ENCODE measurements around the gene RNF223. TPM values are rescaled to one million over a fixed set of nuclear protein-coding genes. Genes with fewer than 3 reads are reported as not detected.
"Not testable (repeated sequence)": the region's sequence is repeated elsewhere in the genome, so short reads cannot be mapped to it uniquely, and the experiment has no call there.

The RNF223 gene
- polyA plus RNA-seq, 4 donors, result 0.15 to 0.45 (median 0.18) TPM; not detected in 1

GRCh38 chr1:1081311-1082238, 7.5 kb upstream of the RNF223 start:
- WGBS, 3 donors, result 90% methylated on average over 43 to 52 of the region's 52 CpGs
- no peak for FAIRE-seq
- DNase-seq, result no peak

GRCh38 chr1:1080951-1081310, 6.8 kb upstream of the RNF223 start:
- peaks cover 0 to 35% (median 3%) of the 10 kb centered on the region in 3 donors for H3K36me3 ChIP-seq (ENCODE audit: control insufficient read depth in 3 of 3, insufficient read depth in 2 of 3, low read depth in 1 of 3, low read length in 3 of 3)
- 25 to 50% (median 45%) methylated on average over 9 of the region's 9 CpGs for WGBS, 3 donors
- DNase-seq, result no peak

More at GRCh38 chr1:1081311-1082238, 7.5 kb upstream of the RNF223 start:
- Histone ChIP-seq H3K36me3 (ENCODE audit: control insufficient read depth in 3 of 3, insufficient read depth in 2 of 3, low read depth in 1 of 3, low read length in 3 of 3) (peaks cover 0 to 39% (median 3%) of the 10 kb centered on the region in 3 donors), H3K27ac (ENCODE audit: low read depth in 1 of 3, low read length in 2 of 3) (no peak overlapping the region), H3K4me3 (ENCODE audit: low read depth in 1 of 3, low read length in 3 of 3) (no peak overlapping the region), H3K27me3 (ENCODE audit: control insufficient read depth in 3 of 3, insufficient read depth in 3 of 3, low read length in 3 of 3) (peaks cover 0 to 11% (median 0%) of the 10 kb centered on the region in 3 donors), H3K9me3 (ENCODE audit: control insufficient read depth in 2 of 2, insufficient read depth in 1 of 2, low read depth in 1 of 2, low read length in 1 of 2) (no peaks in the 10 kb centered on the region), H3K4me1 (ENCODE audit: control insufficient read depth in 3 of 3, insufficient read depth in 2 of 3, low read depth in 1 of 3, low read length in 2 of 3) (peaks cover 0 to 13% (median 3%) of the 10 kb centered on the region in 3 donors)

GRCh38 chr1:1080122-1080757, 6.1 kb upstream of the RNF223 start:
- 3 to 9% (median 8%) methylated on average over 17 to 19 of the region's 23 CpGs for WGBS, 3 donors
- Histone ChIP-seq H3K27ac (ENCODE audit: low read depth in 1 of 3, low read length in 2 of 3) (no peak overlapping the region), H3K36me3 (ENCODE audit: control insufficient read depth in 3 of 3, insufficient read depth in 2 of 3, low read depth in 1 of 3, low read length in 3 of 3) (peaks cover 0 to 31% (median 3%) of the 10 kb centered on the region in 3 donors), H3K4me1 (ENCODE audit: control insufficient read depth in 3 of 3, insufficient read depth in 2 of 3, low read depth in 1 of 3, low read length in 2 of 3) (peaks cover 0 to 13% (median 3%) of the 10 kb centered on the region in 3 donors), H3K9me3 (ENCODE audit: control insufficient read depth in 2 of 2, insufficient read depth in 1 of 2, low read depth in 1 of 2, low read length in 1 of 2) (no peaks in the 10 kb centered on the region), H3K4me3 (ENCODE audit: low read depth in 1 of 3, low read length in 3 of 3) (peak overlapping the region in 2 of 3 donors; percentile 14 to 25), H3K27me3 (ENCODE audit: control insufficient read depth in 3 of 3, insufficient read depth in 3 of 3, low read length in 3 of 3) (peaks cover 0 to 13% (median 0%) of the 10 kb centered on the region in 3 donors)
- FAIRE-seq (no peak), DNase-seq (peak; percentile 29 to 67)

More at GRCh38 chr1:1080951-1081310, 6.8 kb upstream of the RNF223 start:
- peaks cover 0 to 13% (median 3%) of the 10 kb centered on the region in 3 donors for H3K4me1 ChIP-seq (ENCODE audit: control insufficient read depth in 3 of 3, insufficient read depth in 2 of 3, low read depth in 1 of 3, low read length in 2 of 3)
- peaks cover 0 to 11% (median 0%) of the 10 kb centered on the region in 3 donors for H3K27me3 ChIP-seq (ENCODE audit: control insufficient read depth in 3 of 3, insufficient read depth in 3 of 3, low read length in 3 of 3)
- H3K4me3 ChIP-seq (ENCODE audit: low read depth in 1 of 3, low read length in 3 of 3), result no peak overlapping the region
- no peak overlapping the region for H3K27ac ChIP-seq (ENCODE audit: low read depth in 1 of 3, low read length in 2 of 3)
- H3K9me3 ChIP-seq (ENCODE audit: control insufficient read depth in 2 of 2, insufficient read depth in 1 of 2, low read depth in 1 of 2, low read length in 1 of 2), result no peaks in the 10 kb centered on the region
- FAIRE-seq, result no peak

GRCh38 chr1:1079408-1080121, 5.5 kb upstream of the RNF223 start:
- Histone ChIP-seq H3K36me3 (ENCODE audit: control insufficient read depth in 3 of 3, insufficient read depth in 2 of 3, low read depth in 1 of 3, low read length in 3 of 3) (peaks cover 0 to 28% (median 3%) of the 10 kb centered on the region in 3 donors), H3K4me1 (ENCODE audit: control insufficient read depth in 3 of 3, insufficient read depth in 2 of 3, low read depth in 1 of 3, low read length in 2 of 3) (peaks cover 0 to 13% (median 3%) of the 10 kb centered on the region in 3 donors), H3K27ac (ENCODE audit: low read depth in 1 of 3, low read length in 2 of 3) (peak overlapping the region in 1 of 3 donors; percentile 39), H3K4me3 (ENCODE audit: low read depth in 1 of 3, low read length in 3 of 3) (peak overlapping the region in 2 of 3 donors; percentile 14 to 25), H3K27me3 (ENCODE audit: control insufficient read depth in 3 of 3, insufficient read depth in 3 of 3, low read length in 3 of 3) (peaks cover 0 to 15% (median 0%) of the 10 kb centered on the region in 3 donors), H3K9me3 (ENCODE audit: control insufficient read depth in 2 of 2, insufficient read depth in 1 of 2, low read depth in 1 of 2, low read length in 1 of 2) (no peaks in the 10 kb centered on the region)
- WGBS, 3 donors, result 1 to 2% (median 2%) methylated on average over 35 to 38 of the region's 38 CpGs
- DNase-seq (peak; percentile 53 to 90), FAIRE-seq (no peak)

GRCh38 chr1:1077396-1077795, 3.3 kb upstream of the RNF223 start:
- H3K36me3 ChIP-seq (ENCODE audit: control insufficient read depth in 3 of 3, insufficient read depth in 2 of 3, low read depth in 1 of 3, low read length in 3 of 3); H3K27ac ChIP-seq (ENCODE audit: low read depth in 1 of 3, low read length in 2 of 3); DNase-seq; FAIRE-seq; H3K9me3 ChIP-seq (ENCODE audit: control insufficient read depth in 2 of 2, insufficient read depth in 1 of 2, low read depth in 1 of 2, low read length in 1 of 2); H3K4me3 ChIP-seq (ENCODE audit: low read depth in 1 of 3, low read length in 3 of 3): not testable (repeated sequence)
- H3K4me1 ChIP-seq (ENCODE audit: control insufficient read depth in 3 of 3, insufficient read depth in 2 of 3, low read depth in 1 of 3, low read length in 2 of 3), result peaks cover 0 to 28% (median 3%) of the 10 kb centered on the region in 3 donors
- WGBS, 3 donors, result 11 to 59% methylated on average over 3 to 17 of the region's 21 CpGs; no CpG with 5 or more reads in 1 of the 3 donors
- H3K27me3 ChIP-seq (ENCODE audit: control insufficient read depth in 3 of 3, insufficient read depth in 3 of 3, low read length in 3 of 3), result peaks cover 0 to 18% (median 0%) of the 10 kb centered on the region in 3 donors

GRCh38 chr1:1075148-1075935, 1.2 kb upstream of the RNF223 start:
- no peak overlapping the region for H3K27ac ChIP-seq (ENCODE audit: low read depth in 1 of 3, low read length in 2 of 3)
- peaks cover 0 to 20% (median 0%) of the 10 kb centered on the region in 3 donors for H3K27me3 ChIP-seq (ENCODE audit: control insufficient read depth in 3 of 3, insufficient read depth in 3 of 3, low read length in 3 of 3)
- no peaks in the 10 kb centered on the region for H3K9me3 ChIP-seq (ENCODE audit: control insufficient read depth in 2 of 2, insufficient read depth in 1 of 2, low read depth in 1 of 2, low read length in 1 of 2)
- FAIRE-seq (no peak), DNase-seq (no peak)
- no peaks in the 10 kb centered on the region for H3K36me3 ChIP-seq (ENCODE audit: control insufficient read depth in 3 of 3, insufficient read depth in 2 of 3, low read depth in 1 of 3, low read length in 3 of 3)
- WGBS, 3 donors, result 36 to 56% (median 50%) methylated on average over 20 to 21 of the region's 21 CpGs
- H3K4me3 ChIP-seq (ENCODE audit: low read depth in 1 of 3, low read length in 3 of 3), result no peak overlapping the region
- H3K4me1 ChIP-seq (ENCODE audit: control insufficient read depth in 3 of 3, insufficient read depth in 2 of 3, low read depth in 1 of 3, low read length in 2 of 3), result peaks cover 0 to 26% (median 3%) of the 10 kb centered on the region in 3 donors

GRCh38 chr1:1074631-1075147, 583 bp upstream of the RNF223 start:
- peaks cover 0 to 20% (median 3%) of the 10 kb centered on the region in 3 donors for H3K4me1 ChIP-seq (ENCODE audit: control insufficient read depth in 3 of 3, insufficient read depth in 2 of 3, low read depth in 1 of 3, low read length in 2 of 3)
- DNase-seq (no peak), FAIRE-seq (no peak)
- H3K27me3 ChIP-seq (ENCODE audit: control insufficient read depth in 3 of 3, insufficient read depth in 3 of 3, low read length in 3 of 3), result peaks cover 0 to 20% (median 2%) of the 10 kb centered on the region in 3 donors
- no peak overlapping the region for H3K4me3 ChIP-seq (ENCODE audit: low read depth in 1 of 3, low read length in 3 of 3)
- 53 to 75% (median 60%) methylated on average over 14 of the region's 14 CpGs for WGBS, 3 donors
- H3K9me3 ChIP-seq (ENCODE audit: control insufficient read depth in 2 of 2, insufficient read depth in 1 of 2, low read depth in 1 of 2, low read length in 1 of 2), result no peaks in the 10 kb centered on the region
- H3K36me3 ChIP-seq (ENCODE audit: control insufficient read depth in 3 of 3, insufficient read depth in 2 of 3, low read depth in 1 of 3, low read length in 3 of 3), result no peaks in the 10 kb centered on the region
- H3K27ac ChIP-seq (ENCODE audit: low read depth in 1 of 3, low read length in 2 of 3), result no peak overlapping the region

Data from small intestine (tissue), 7 donors.